SW480 (cell line): ENCODE data around the gene DNAJC8.

Source experiments
- DNase-seq: peaks from one replicate; pipeline ENCODE4 v3.0.0-alpha.2; 2016; ENCODE audit warnings: low spot score

Gene DNAJC8, protein sequence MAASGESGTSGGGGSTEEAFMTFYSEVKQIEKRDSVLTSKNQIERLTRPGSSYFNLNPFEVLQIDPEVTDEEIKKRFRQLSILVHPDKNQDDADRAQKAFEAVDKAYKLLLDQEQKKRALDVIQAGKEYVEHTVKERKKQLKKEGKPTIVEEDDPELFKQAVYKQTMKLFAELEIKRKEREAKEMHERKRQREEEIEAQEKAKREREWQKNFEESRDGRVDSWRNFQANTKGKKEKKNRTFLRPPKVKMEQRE

DNA sequence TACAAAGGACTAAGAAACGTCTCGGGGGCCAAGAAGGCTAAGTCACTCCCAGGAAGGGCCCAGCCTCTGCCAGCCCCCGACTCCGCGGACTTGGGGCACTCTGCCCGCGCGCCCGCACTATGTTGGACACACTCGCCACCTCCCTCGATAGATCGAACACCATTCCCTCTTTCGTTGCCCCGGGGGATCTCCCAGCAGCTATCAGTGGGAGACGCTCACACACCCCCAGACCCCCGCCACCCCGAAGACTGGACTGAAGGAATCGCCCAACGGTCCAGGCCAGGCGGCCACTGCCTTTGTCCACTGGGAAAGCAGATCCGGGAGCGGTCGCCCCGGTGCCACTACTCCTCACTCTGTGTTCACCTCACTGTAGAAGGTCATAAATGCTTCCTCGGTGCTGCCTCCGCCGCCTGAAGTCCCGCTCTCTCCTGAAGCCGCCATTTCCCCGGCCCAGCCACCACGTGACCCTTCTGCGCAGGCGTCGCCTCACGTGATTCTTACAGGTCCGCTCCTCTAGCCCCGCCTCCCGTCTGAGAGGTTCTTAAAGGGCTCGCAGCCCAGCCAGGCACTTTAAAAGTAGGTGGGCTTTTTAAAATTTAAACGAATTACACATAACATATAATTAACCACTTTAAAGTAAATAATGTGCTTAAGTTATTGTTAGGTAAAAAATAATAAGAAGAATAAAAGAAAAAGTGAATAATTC is at the start of gene DNAJC8:
TSS of gene DNAJC8 (minus strand) at position 472 of the 706 bp plus-strand sequence. CDS start at position 441, 31 bp downstream.
- DNase-seq, result peak; percentile 87

DNA sequence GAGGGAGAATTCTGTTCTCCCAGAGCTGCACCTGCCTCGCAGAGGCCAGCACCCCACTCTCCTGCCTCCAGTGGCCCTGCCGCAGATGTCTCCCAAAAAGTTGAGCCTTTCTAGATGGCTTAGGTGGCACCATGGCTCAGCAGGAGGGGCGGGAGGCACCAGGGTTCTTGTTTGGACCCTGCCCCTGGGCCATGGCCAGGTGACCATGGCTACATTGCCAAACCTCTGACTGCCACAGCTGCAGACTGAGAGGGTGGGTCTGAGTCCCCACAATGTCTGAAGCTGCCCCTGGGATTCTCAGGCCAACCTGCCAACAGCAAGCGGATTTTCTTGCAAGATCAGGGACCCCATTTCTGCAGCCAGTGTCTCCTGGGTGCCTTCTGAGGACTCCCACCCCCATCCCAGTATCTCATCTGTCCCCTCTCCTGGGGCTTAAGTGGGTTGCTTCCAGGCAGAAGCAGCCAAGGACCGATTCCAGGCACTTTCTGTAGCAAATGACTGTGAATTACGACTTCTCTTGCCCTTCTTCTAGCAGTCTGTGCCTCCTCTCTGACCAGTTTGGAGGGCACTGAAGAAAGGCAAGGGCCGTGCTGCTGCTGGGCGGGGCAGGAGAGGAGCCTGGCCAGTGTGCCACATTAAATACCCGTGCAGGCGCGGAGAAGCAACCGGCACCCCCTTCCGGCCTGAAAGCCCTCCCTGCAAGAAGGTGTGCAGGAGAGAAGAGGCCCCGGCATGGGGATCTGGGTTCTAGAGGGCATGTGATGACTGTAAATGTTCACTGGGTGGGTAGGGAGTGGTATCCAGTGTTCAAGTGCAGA is 49.0 kb upstream of the DNAJC8 start:
- no peak for DNase-seq

DNA sequence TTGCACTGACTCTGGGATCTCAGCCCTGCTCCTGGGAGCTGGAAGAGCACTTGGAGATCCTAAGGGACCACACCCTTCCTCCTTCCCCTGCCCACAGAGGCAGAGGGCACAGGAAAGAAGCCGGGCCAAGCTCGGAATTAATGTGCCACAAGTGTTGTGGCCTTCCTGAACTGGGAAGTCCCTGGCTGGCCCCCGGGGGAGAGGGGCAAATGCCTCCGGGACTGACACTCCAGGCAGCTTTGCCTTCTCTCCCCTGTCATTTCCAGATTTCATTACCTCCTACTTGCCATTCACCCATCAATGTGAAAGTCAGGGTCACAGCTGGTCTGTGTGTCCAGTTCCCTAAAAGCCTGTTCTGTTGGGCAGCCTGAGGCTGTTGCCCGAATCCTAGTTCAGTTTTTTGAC is 48.1 kb upstream of the DNAJC8 start:
- no peak for DNase-seq

DNA sequence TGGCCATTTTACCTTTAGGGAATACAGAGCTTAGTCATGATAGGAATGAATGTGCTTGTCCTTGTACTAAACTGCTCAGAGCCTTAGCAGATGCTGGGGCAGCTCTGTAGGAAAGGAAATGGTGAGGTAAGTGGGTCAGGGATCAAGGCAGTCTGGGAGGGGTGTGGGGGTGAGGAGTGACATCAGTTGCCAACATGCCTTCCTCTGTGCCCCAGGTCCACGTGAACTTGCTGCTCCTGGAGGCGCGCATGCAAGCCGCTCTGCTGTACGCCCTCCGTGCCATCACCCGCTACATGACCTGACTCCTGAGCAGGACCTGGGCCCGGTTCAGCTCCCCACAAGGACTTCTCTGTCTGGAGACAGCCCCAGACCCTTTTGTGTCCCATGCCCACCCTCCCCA is 47.7 kb upstream of the DNAJC8 start:
- no peak for DNase-seq

DNA sequence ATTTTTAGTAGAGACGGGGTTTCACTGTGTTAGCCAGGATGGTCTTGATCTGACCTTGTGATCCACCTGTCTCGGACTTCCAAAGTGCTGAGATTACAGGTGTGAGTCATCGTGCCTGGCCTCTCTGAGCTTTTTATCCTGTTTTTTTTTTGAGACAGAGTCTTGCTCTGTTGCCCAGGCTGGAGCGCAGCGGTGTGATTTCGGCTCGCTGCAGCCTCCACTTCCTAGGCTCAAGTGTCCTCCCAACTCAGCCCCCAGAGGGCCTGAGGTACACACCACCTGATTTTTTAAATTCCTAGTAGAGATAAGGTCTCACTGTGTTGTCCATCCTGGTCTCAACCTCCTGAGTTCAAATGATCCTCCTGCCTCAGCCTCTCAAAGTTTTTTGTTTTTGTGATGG is 46.9 kb upstream of the DNAJC8 start:
- no peak for DNase-seq

DNA sequence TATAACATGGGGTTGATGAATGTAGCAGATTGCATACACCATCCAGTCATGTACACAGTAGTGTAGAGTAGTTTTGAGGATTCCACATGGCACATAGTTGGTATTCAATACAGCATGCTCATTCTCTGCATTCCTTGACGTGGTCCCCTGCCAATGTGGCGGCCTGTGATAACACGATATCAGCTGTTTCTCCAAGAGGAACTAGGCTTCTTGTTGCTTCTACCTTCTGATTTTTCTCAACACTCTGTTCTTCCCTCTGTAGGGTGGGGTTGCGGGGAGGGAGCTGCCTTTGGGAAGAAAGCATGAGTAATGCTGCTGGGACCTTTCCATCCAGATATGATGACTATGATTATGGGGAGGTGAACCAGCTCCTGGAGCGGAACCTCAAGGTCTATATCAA is 45.9 kb upstream of the DNAJC8 start:
- DNase-seq, result no peak

DNA sequence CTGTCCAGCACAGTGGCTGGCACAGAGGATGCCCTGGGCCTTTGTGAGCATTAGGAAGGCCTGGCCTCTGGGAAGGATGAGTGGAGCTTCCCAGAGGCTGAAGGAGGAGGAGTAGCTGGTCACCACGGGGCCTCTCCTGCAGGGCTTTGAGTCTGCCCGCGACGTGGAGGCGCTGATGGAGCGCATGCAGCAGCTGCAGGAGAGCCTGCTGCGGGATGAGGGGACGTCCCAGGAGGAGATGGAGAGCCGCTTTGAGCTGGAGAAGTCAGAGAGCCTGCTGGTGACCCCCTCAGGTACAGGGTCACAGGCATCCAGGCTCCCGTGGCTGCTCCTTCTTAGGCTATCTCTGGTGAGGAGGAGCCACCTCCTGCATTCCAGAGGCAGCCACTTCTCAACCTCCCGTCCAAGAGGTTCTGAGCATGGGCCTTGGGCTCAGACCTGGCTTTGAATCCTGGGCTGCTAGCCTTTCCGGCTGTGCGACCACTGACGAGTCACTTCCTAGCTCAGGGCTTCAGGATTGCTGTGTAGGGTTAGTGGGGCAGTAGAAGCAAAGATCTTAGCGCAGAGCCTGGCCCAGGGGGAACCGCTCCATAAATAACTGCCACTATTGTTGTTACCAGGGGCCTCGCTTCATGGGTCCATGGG is 40.5 kb upstream of the DNAJC8 start:
- DNase-seq, result no peak

DNA sequence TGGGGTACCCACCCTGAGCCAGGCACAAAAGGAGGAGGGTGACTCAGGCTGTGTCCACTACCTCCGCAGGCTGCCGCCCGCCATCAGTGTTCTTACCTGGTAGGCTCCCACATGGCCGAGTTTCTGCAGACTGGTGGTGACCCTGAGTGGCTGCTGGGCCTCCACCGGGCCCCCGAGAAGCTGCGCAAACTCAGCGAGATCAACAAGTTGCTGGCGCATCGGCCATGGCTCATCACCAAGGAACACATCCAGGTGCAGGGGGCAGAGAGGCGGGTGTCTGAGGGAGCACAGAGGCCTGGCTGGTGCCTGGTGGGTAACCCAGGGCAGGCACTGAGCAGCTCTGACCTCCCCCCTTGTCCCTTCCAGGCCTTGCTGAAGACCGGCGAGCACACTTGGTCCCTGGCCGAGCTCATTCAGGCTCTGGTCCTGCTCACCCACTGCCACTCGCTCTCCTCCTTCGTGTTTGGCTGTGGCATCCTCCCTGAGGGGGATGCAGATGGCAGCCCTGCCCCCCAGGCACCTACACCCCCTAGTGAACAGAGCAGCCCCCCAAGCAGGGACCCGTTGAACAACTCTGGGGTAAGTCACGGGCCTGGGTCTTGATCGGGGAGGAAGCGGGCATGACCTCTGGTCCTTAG is 39.5 kb upstream of the DNAJC8 start:
- DNase-seq, result no peak

DNA sequence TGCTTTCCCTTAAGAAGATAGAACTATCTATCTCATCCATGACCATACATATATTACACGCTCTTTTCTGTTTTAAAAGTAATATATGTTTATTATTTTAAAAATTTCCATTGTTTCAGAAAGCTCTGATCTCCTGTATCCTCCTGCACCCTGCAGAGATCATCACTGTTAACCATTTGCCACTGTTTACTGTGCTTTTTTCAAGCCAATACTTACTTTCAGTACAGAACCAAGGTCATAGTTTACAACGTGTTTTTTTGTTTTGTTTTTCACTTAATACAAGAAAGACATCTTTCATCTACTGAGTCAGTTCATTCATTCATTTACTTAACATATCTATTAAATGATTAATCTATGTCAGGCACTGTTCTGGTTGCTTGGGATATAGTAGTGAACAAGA is 36.7 kb upstream of the DNAJC8 start:
- DNase-seq, result no peak

DNA sequence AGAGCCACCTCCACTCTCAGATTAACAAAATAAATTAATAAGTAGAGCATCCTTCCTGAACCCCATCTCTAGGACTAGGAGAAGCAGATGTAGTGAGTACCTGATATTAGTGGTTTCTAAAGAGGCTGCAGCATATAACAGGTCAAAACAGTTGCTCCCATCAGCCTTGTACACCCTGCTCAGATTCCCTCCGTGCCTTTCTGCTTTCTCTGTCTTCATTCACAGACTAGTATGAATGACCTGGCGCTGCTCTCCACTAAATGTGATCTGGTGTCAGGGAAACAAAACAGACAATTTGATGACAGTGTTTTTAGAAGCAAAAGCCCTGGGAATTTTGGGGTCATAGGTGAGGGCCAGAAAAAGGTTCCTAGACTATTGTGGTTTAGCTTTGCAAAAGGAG is 34.8 kb upstream of the DNAJC8 start:
- DNase-seq, result no peak

DNA sequence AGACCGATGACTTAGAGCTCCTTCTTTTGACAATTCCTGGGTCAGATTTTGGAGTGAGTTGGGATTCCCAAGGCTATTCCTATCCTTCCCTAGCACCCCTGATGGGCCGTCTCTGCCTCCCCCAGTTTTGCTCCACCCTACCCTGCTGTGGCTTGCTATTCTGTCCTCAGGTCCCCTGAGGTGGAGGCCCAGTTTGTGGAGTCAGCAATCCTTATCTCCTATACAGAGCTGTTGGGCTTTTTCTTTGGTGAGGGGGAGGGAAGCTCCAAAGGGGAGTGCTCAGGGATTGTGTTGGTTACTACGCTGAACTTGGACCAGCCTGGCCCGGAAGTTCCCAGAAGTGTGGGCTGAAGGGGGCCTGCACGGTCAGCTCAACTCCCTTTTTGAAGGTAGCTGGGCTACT is 34.1 kb upstream of the DNAJC8 start:
- no peak for DNase-seq

DNA sequence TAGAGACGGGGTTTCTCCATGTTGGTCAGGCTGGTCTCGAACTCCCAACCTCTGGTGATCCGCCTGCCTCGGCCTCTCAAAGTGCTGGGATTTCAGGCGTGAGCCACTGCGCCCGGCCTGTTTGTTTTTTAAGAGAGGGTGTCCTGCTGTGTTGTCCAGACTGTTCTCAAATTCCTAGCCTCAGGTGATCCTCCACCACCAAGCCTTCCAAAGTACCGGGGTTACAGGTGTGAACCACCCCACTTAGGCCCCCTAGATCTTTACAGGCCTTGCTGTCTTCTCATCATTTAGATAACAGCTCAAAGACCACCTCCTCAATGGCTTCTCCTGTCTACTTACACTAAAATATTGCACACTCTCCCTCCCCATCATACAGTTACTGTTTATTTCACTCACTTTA is 32.7 kb upstream of the DNAJC8 start:
- no peak for DNase-seq

DNA sequence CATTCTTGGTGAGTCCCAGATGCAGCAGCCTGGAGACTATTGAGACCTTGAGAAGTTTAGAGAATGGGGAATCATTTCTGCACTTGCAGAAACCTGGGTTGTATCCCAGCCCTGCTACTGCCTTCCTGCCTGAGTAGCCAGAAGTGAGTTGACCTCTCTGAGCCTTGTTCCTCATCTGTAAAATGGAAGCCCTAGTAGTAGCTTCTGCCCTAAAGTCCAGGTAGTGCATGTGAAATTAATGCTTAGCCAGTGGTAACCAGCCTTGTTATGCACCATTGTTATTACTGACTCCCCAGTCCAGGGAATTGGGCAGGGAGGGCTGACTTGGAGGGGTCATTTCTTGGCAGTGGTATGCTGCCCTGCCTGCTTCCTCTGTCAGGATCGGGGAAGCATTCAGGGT is 32.1 kb upstream of the DNAJC8 start:
- DNase-seq, result no peak

DNA sequence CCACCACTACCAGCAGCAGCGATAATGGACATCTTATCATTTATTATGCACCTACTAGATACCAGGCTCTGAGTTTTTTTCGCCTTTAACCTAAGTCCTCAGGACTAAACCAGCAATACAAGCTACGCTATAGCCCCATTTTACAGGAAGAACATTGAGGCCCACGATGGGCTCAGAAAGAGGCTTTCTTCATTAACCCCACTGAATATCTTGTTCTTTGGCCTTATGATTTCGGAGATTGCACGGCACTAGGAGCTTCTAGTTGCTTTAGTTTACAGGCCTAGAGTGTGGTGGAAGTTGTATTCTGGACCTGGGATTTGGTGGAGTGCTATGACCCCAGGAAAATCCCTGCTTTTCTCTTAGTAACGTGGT is 28.0 kb upstream of the DNAJC8 start:
- no peak for DNase-seq

DNA sequence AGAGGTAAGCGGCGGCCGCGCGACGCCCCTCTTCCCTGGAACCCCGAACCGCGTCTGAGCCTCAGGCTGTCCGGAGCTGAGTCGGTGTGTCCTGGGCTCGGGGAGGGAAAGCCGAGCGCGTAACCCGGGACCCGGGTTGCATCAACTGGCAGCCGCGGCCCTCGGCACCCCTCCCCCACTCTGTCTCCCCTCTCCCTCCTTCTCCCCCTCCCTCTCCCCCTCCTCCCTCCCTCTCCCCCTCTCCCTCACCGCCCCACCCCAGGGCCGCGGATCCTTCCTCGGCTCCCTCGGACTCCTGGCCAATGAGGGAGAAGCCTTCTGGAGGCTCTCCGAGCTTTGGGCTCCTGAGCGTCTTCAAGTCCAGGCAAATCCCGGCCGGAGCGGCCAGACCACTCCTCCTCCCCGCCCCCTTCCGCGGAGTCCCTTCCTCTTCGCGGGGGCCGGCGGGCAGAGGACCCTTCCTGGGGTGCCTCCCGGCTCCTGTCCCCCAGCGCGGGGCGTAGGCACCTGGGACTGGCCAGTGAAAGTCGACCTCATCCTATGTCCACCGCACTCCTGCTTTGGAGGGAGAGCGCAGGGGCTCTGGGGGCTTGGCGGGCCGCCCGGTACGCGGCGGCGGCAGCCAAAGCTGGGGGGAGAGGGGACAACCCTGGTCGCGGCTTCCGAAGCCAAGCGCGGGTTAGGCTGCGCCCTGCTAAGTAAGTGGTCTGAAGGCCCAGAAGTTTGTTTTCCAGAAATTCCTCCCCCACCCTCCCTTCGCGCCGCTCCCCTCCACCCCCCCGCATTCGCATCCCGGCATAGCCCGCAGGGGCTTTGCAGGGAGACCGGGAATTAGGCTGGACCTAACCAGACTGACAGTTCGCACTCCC is 27.3 kb upstream of the DNAJC8 start:
- peak; percentile 34 for DNase-seq

DNA sequence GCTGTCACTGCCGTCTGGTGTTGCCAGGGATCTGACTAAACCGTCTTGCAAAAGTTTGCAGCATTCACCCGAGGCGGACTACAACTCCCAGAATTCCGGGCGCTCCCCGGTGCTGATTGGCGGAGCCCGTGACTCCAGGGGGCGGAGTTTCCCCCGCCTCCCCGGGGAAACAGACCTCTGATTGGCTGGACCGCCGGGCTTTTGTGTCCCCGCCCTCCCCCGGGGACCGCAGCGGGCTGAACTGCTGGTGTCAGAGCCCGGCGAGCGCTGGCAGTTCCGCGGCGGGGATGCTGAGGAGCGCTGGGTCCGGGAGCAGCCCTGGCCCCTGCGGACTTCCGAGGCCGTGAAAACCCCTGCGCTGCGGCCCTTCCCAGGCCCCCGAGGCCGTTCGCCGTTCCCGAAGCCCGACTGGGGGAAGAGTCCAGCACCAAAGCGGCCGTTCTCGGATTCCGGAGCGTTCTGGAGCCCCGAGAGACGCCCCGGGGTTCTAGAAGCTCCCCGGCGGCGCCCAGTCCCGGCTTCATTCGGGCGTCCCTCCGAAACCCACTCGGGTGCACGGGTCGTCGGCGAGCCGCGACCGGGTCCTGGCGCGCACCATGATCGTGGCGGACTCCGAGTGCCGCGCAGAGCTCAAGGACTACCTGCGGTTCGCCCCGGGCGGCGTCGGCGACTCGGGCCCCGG is 26.6 kb upstream of the DNAJC8 start, which contains the start of gene SESN2:
TSS of gene SESN2 (plus strand) at position 267 of the 682 bp plus-strand sequence. CDS start at position 597, 330 bp downstream.
- DNase-seq, result peak; percentile 97

DNA sequence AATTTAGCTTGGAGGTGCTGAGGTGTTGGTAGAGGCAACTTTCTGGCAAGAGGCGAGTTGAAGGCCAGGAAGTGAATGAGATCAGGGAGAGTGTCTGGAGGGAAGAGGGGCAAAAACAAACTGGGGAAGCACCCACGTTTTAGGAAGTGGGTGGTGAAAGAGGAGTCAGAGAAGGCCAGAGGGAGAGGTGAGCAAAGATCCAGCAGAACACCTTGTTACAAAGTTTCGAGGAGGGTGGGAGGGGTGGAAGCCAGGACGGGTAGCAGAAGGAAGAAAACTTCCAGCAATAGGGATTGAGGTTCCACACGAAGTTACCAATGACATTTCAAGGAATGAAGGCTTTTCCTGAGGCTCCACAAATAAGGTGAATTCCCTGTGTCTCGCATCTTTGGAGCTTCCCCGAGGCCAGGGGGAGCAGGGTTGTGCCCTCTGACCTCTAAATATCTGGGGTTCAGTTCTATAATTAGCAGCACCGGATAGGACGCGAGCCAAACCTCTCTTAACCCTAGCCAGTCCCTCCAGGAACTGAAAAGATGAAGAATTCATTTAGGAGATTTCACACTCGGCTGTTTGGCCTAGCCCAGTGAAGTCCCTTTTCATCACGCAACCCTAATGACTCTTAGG is 25.9 kb upstream of the DNAJC8 start:
- peak; percentile 20 for DNase-seq

DNA sequence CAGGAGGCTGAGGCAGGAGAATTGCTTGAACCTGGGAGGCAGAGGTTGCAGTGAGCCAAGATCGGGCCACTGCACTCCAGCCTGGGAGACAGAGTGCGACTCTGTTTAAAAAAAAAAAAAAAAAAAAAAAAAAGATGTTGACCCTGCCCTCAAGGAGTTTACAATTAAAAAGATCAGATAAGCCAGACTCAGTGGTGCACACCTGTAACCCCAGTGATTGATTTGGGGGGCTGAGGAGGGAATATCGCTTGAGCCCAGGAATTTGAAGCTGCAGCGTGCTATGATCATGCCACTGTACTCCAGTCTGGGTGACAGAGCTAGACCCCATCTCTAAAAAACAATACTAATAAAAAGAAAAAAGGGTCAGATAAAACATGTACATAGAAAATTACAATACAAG is 24.9 kb upstream of the DNAJC8 start:
- DNase-seq, result no peak

DNA sequence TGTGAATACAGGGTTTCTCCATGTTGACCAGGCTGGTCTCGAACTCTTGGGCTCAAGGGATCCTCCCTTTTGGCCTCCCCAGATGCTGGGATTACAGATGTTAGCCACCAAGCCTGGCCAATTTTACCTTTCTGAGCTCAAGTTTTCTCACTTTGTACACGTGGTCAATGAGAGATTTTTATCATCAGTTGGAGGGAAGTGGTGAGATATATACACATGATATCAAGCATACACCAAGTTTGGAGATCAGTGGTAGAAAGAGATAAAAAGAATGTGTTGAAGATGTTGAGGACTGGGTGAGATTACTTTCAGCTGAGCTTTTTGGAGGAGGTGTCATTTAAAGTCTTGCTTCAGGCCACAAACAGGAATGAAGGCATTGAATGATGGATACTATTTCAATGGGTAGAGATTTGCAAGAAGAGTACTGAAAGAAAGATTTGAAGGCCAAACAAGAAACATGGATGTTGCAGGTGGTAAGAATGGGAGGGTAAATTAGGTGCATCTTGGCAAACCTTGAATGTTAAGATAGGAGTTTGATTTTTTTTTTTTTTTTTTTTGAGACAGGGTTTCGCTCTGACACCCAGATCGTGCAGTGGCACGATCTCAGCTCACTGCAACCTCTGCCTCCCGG is 23.5 kb upstream of the DNAJC8 start:
- no peak for DNase-seq
